GM23338 (cell line): ENCODE measurements around the gene ZNF581. TPM values are rescaled to one million over a fixed set of nuclear protein-coding genes. Genes with fewer than 3 reads are reported as not detected.
A peak's percentile ranks its signal among the peaks of the same experiment; 100 is the strongest.

Experiments used
- ATAC-seq: fragments of 200-7000 bp; cut with Tn5 transposase; 3 replicates; pipeline ENCODE4 v1.9.1; 2020
- DNase-seq: peaks from one replicate; pipeline ENCODE4 v3.0.0-alpha.2; 2015; ENCODE audit warnings: low spot score
- H2AFZ ChIP-seq: fragments of 200-600 bp; sonication (generic); 2 replicates; pipeline ENCODE4 v1.8.0; 2016; ENCODE audit warnings: antibody characterized with exemption, mild to moderate bottlenecking, moderate library complexity
- H3F3A ChIP-seq: fragments of 200-600 bp; sonication (generic); replicated peaks from 2 replicates; pipeline ENCODE4 v1.8.0; 2017; ENCODE audit warnings: antibody characterized with exemption, mixed run types, low read depth
- H3K27ac ChIP-seq: fragments of 200-600 bp; sonication (generic); 2 replicates; pipeline ENCODE4 v1.6.1; 2016; ENCODE audit warnings: low read depth
- H3K27me3 ChIP-seq: fragments of 200-600 bp; sonication (generic); 2 replicates; pipeline ENCODE4 v1.8.0; 2016; ENCODE audit warnings: mild to moderate bottlenecking, mixed run types, moderate library complexity; ENCODE audit not compliant: insufficient read depth
- H3K36me3 ChIP-seq: fragments of 200-600 bp; sonication (generic); 2 replicates; pipeline ENCODE4 v1.8.0; 2016; ENCODE audit warnings: mild to moderate bottlenecking; ENCODE audit not compliant: insufficient read depth
- H3K4me1 ChIP-seq: fragments of 200-600 bp; sonication (generic); 2 replicates; pipeline ENCODE4 v1.8.0; 2016; ENCODE audit warnings: mild to moderate bottlenecking, moderate library complexity; ENCODE audit not compliant: insufficient read depth
- H3K4me2 ChIP-seq: fragments of 200-600 bp; sonication (generic); 2 replicates; pipeline ENCODE4 v1.7.1; 2017; ENCODE audit warnings: mixed run types
- H3K4me3 ChIP-seq: fragments of 200-600 bp; sonication (generic); 2 replicates; pipeline ENCODE4 v1.6.1; 2016; ENCODE audit warnings: mixed run types
- H3K79me2 ChIP-seq: fragments of 200-600 bp; sonication (generic); replicated peaks from 2 replicates; pipeline ENCODE4 v1.8.0; 2017; ENCODE audit warnings: mild to moderate bottlenecking; ENCODE audit not compliant: insufficient read depth
- H3K9me2 ChIP-seq: fragments of 200-600 bp; sonication (generic); 2 replicates; pipeline ENCODE4 v1.8.0; 2017; ENCODE audit not compliant: insufficient read depth
- H4K20me1 ChIP-seq: fragments of 200-600 bp; sonication (generic); replicated peaks from 2 replicates; pipeline ENCODE4 v1.8.0; 2017; ENCODE audit warnings: mild to moderate bottlenecking; ENCODE audit not compliant: insufficient read depth
- H3K27ac Mint-ChIP-seq: 2 replicates; pipeline ENCODE4 v1.8.0; 2020; ENCODE audit warnings: inconsistent platforms, mild to moderate bottlenecking, moderate library complexity, mixed read lengths
- H3K27me3 Mint-ChIP-seq: 3 replicates; pipeline ENCODE4 v1.8.0; 2022; ENCODE audit warnings: low read depth, mild to moderate bottlenecking, moderate library complexity, mixed read lengths, inconsistent platforms; ENCODE audit not compliant: insufficient read depth, poor library complexity
- H3K36me3 Mint-ChIP-seq: 3 replicates; pipeline ENCODE4 v1.8.0; 2021; ENCODE audit warnings: low read depth, mild to moderate bottlenecking, inconsistent platforms, moderate library complexity, mixed read lengths
- H3K4me1 Mint-ChIP-seq: 3 replicates; pipeline ENCODE4 v1.8.0; 2020; ENCODE audit warnings: mild to moderate bottlenecking, inconsistent platforms, mixed read lengths
- H3K4me3 Mint-ChIP-seq: 3 replicates; pipeline ENCODE4 v1.8.0; 2021; ENCODE audit warnings: moderate library complexity, mild to moderate bottlenecking, inconsistent platforms, mixed read lengths
- H3K9me3 Mint-ChIP-seq: 3 replicates; pipeline ENCODE4 v1.8.0; 2020; ENCODE audit warnings: moderate library complexity, mild to moderate bottlenecking, inconsistent platforms, mixed read lengths
- CREB1 ChIP-seq: fragments of 250-450 bp; sonication (Bioruptor Pico); IDR thresholded peaks from 2 replicates; pipeline ENCODE4 v1.5.0; 2020; ENCODE audit warnings: low read depth, mild to moderate bottlenecking, moderate library complexity
- EZH2 ChIP-seq: fragments of 200-600 bp; sonication (generic); IDR thresholded peaks from one replicate; pipeline ENCODE4 v1.8.0; 2017; ENCODE audit warnings: antibody characterized with exemption, mild to moderate bottlenecking, low read depth; ENCODE audit not compliant: unreplicated experiment
- EZH2phosphoT487 ChIP-seq: fragments of 200-600 bp; sonication (generic); IDR thresholded peaks from one replicate; pipeline ENCODE4 v1.8.1; 2018; ENCODE audit warnings: antibody characterized with exemption; ENCODE audit not compliant: unreplicated experiment
- JUNB ChIP-seq: IDR thresholded peaks from one replicate; pipeline ENCODE4 v1.6.1; 2016; ENCODE audit warnings: antibody characterized with exemption; ENCODE audit not compliant: unreplicated experiment
- NANOG ChIP-seq: IDR thresholded peaks from 2 replicates; pipeline ENCODE4 v1.6.1; 2016; ENCODE audit warnings: antibody characterized with exemption, borderline replicate concordance
- POLR2AphosphoS5 ChIP-seq: IDR thresholded peaks from 2 replicates; pipeline ENCODE4 v1.6.1; 2016; ENCODE audit warnings: antibody characterized with exemption, low read depth
- STAT1 ChIP-seq: IDR thresholded peaks from one replicate; pipeline ENCODE4 v1.6.1; 2016; ENCODE audit warnings: antibody characterized with exemption; ENCODE audit not compliant: unreplicated experiment
- ZNF114 ChIP-seq: fragments of 250-450 bp; sonication (Bioruptor Pico); IDR thresholded peaks from 2 replicates; pipeline ENCODE4 v1.5.0; 2020; ENCODE audit warnings: mild to moderate bottlenecking, moderate library complexity
- ZNF331 ChIP-seq: fragments of 250-450 bp; sonication (Bioruptor Pico); IDR thresholded peaks from 2 replicates; pipeline ENCODE4 v1.5.0; 2020; ENCODE audit warnings: low read depth, mild to moderate bottlenecking, moderate library complexity
- polyA plus RNA-seq: library from polyadenylated mRNA; unstranded; fragments of >200 nt; fragmentation: Nextera tagmentation; extraction: Ambion mirVana; gene quantifications from 2 replicates; pipeline ENCODE4 v1.2.1, GENCODE V29; 2016
- total RNA-seq: library from RNA; depleted of rRNA; stranded (reverse); fragments of >200 nt; shearing (Covaris generic); gene quantifications from 2 replicates; pipeline ENCODE4 v1.2.3, GENCODE V29; 2014
- TF ChIP-seq, protein P1 (sequence below): fragments of 250-450 bp; sonication (Bioruptor Pico); IDR thresholded peaks from 2 replicates; pipeline ENCODE4 v1.5.0; 2020; ENCODE audit warnings: mild to moderate bottlenecking, moderate library complexity
- TF ChIP-seq, protein P2 (sequence below): IDR thresholded peaks from one replicate; pipeline ENCODE4 v1.6.1; 2018; ENCODE audit warnings: antibody characterized with exemption; ENCODE audit not compliant: unreplicated experiment
- TF ChIP-seq, protein P3 (sequence below), 2 experiments: fragments of 200-600 bp in 1 of 2; sonication (generic) in 1 of 2; conservative IDR thresholded peaks; 2 replicates each; pipeline versions ENCODE4 v1.5.1 to v1.6.1; 2016 to 2017; ENCODE audit warnings: antibody characterized with exemption in 2 of 2, low read depth in 2 of 2, mild to moderate bottlenecking in 2 of 2, moderate library complexity in 1 of 2
- TF ChIP-seq, protein P4 (sequence below): IDR thresholded peaks from 2 replicates; pipeline ENCODE4 v1.6.1; 2016; ENCODE audit warnings: antibody characterized with exemption

Gene ZNF581
- total and polyA plus RNA-seq, 2 experiments from 2014 or later: 48.5 to 87.6 TPM

DNA sequence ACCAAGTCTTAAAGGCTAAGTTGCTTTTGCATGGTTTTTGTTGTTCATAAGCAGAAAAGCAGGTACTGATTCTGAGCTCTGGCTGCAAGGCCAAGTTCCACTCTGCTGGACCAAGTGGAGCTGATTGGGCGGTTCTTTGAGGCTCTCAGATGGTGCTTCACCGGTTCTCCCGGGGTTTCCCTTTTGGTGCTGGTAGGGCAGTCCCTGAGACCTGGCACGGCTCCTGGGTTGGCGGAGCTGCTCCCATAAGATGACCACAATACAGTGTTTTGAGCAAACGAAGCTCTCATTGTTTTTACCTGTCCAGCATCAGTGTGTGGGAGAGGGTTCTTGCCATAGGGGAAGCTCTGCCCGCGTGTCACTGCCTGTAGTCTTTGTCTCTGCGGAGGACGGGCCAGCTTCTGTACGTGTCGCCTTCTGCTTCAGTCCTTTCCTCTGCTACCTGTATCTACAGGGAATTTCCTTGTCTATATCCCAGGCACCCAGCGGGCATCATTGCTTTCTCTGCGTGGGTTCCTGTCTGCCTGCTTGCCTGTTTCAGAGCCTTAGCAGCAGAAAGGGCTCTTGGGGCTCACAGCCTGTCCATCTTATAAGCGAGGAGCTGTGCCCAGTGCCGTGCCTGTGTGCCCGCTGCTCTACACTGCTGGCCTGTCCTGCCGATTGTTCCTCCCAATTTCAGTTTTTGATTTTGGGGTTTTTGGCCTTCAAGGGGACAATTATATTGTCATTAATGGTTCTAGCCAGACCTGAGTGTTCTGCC, 13.7 kb downstream of the ZNF581 start:
- H3K4me2 ChIP-seq: peak overlapping the region; percentile 100
- peaks cover 20% of the 10 kb centered on the region for H3F3A ChIP-seq
- H4K20me1 ChIP-seq: peaks cover 47% of the 10 kb centered on the region
- H3K27ac Mint-ChIP-seq: peak overlapping the region; percentile 14; the same call in 1 of the 2 replicates
- H3K36me3 Mint-ChIP-seq: peaks cover 54% of the 10 kb centered on the region
- H3K4me3 ChIP-seq: peak overlapping the region; percentile 100
- peaks cover 69% of the 10 kb centered on the region for H3K79me2 ChIP-seq
- no peaks in the 10 kb centered on the region; the same call in 1 of the 3 replicates for H3K9me3 Mint-ChIP-seq
- H3K36me3 ChIP-seq: peaks cover 7% of the 10 kb centered on the region; the same call in 1 of the 2 replicates
- no peaks in the 10 kb centered on the region for H3K9me2 ChIP-seq
- no peaks in the 10 kb centered on the region for H3K27me3 ChIP-seq
- peak overlapping the region; percentile 98 for H3K27ac ChIP-seq
- DNase-seq (no peak), ATAC-seq (no peak)
- peaks cover 39% of the 10 kb centered on the region for H3K4me1 Mint-ChIP-seq
- H3K4me3 Mint-ChIP-seq: peak overlapping the region; percentile 92
- H3K27me3 Mint-ChIP-seq: peaks cover 29% of the 10 kb centered on the region
- no peak overlapping the region for H2AFZ ChIP-seq
- H3K4me1 ChIP-seq: peaks cover 27% of the 10 kb centered on the region
- TF ChIP-seq POLR2AphosphoS5: no peak
- no peak for TF ChIP-seq EZH2
- TF ChIP-seq ZNF114 (CRISPR knock-in tag): no peak
- TF ChIP-seq, protein P1, sequence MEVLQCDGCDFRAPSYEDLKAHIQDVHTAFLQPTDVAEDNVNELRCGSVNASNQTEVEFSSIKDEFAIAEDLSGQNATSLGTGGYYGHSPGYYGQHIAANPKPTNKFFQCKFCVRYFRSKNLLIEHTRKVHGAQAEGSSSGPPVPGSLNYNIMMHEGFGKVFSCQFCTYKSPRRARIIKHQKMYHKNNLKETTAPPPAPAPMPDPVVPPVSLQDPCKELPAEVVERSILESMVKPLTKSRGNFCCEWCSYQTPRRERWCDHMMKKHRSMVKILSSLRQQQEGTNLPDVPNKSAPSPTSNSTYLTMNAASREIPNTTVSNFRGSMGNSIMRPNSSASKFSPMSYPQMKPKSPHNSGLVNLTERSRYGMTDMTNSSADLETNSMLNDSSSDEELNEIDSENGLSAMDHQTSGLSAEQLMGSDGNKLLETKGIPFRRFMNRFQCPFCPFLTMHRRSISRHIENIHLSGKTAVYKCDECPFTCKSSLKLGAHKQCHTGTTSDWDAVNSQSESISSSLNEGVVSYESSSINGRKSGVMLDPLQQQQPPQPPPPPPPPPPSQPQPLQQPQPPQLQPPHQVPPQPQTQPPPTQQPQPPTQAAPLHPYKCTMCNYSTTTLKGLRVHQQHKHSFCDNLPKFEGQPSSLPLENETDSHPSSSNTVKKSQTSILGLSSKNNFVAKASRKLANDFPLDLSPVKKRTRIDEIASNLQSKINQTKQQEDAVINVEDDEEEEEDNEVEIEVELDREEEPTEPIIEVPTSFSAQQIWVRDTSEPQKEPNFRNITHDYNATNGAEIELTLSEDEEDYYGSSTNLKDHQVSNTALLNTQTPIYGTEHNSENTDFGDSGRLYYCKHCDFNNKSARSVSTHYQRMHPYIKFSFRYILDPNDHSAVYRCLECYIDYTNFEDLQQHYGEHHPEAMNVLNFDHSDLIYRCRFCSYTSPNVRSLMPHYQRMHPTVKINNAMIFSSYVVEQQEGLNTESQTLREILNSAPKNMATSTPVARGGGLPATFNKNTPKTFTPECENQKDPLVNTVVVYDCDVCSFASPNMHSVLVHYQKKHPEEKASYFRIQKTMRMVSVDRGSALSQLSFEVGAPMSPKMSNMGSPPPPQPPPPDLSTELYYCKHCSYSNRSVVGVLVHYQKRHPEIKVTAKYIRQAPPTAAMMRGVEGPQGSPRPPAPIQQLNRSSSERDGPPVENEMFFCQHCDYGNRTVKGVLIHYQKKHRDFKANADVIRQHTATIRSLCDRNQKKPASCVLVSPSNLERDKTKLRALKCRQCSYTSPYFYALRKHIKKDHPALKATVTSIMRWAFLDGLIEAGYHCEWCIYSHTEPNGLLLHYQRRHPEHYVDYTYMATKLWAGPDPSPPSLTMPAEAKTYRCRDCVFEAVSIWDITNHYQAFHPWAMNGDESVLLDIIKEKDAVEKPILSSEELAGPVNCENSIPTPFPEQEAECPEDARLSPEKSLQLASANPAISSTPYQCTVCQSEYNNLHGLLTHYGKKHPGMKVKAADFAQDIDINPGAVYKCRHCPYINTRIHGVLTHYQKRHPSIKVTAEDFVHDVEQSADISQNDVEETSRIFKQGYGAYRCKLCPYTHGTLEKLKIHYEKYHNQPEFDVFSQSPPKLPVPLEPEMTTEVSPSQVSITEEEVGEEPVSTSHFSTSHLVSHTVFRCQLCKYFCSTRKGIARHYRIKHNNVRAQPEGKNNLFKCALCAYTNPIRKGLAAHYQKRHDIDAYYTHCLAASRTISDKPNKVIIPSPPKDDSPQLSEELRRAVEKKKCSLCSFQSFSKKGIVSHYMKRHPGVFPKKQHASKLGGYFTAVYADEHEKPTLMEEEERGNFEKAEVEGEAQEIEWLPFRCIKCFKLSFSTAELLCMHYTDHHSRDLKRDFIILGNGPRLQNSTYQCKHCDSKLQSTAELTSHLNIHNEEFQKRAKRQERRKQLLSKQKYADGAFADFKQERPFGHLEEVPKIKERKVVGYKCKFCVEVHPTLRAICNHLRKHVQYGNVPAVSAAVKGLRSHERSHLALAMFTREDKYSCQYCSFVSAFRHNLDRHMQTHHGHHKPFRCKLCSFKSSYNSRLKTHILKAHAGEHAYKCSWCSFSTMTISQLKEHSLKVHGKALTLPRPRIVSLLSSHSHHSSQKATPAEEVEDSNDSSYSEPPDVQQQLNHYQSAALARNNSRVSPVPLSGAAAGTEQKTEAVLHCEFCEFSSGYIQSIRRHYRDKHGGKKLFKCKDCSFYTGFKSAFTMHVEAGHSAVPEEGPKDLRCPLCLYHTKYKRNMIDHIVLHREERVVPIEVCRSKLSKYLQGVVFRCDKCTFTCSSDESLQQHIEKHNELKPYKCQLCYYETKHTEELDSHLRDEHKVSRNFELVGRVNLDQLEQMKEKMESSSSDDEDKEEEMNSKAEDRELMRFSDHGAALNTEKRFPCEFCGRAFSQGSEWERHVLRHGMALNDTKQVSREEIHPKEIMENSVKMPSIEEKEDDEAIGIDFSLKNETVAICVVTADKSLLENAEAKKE (CRISPR knock-in tag): no peak
- no peak for TF ChIP-seq ZNF331 (CRISPR knock-in tag)
- TF ChIP-seq, protein P2, sequence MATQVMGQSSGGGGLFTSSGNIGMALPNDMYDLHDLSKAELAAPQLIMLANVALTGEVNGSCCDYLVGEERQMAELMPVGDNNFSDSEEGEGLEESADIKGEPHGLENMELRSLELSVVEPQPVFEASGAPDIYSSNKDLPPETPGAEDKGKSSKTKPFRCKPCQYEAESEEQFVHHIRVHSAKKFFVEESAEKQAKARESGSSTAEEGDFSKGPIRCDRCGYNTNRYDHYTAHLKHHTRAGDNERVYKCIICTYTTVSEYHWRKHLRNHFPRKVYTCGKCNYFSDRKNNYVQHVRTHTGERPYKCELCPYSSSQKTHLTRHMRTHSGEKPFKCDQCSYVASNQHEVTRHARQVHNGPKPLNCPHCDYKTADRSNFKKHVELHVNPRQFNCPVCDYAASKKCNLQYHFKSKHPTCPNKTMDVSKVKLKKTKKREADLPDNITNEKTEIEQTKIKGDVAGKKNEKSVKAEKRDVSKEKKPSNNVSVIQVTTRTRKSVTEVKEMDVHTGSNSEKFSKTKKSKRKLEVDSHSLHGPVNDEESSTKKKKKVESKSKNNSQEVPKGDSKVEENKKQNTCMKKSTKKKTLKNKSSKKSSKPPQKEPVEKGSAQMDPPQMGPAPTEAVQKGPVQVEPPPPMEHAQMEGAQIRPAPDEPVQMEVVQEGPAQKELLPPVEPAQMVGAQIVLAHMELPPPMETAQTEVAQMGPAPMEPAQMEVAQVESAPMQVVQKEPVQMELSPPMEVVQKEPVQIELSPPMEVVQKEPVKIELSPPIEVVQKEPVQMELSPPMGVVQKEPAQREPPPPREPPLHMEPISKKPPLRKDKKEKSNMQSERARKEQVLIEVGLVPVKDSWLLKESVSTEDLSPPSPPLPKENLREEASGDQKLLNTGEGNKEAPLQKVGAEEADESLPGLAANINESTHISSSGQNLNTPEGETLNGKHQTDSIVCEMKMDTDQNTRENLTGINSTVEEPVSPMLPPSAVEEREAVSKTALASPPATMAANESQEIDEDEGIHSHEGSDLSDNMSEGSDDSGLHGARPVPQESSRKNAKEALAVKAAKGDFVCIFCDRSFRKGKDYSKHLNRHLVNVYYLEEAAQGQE: no peak
- TF ChIP-seq EZH2phosphoT487: no peak
- no peak for TF ChIP-seq CREB1
- TF ChIP-seq, protein P3, sequence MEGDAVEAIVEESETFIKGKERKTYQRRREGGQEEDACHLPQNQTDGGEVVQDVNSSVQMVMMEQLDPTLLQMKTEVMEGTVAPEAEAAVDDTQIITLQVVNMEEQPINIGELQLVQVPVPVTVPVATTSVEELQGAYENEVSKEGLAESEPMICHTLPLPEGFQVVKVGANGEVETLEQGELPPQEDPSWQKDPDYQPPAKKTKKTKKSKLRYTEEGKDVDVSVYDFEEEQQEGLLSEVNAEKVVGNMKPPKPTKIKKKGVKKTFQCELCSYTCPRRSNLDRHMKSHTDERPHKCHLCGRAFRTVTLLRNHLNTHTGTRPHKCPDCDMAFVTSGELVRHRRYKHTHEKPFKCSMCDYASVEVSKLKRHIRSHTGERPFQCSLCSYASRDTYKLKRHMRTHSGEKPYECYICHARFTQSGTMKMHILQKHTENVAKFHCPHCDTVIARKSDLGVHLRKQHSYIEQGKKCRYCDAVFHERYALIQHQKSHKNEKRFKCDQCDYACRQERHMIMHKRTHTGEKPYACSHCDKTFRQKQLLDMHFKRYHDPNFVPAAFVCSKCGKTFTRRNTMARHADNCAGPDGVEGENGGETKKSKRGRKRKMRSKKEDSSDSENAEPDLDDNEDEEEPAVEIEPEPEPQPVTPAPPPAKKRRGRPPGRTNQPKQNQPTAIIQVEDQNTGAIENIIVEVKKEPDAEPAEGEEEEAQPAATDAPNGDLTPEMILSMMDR (conservative IDR thresholded peaks at IDR 0.05; ENCODE audit: low read depth in 2 of 2): no peak
- no peak for TF ChIP-seq JUNB
- TF ChIP-seq STAT1: no peak
- TF ChIP-seq NANOG: no peak
- TF ChIP-seq, protein P4, sequence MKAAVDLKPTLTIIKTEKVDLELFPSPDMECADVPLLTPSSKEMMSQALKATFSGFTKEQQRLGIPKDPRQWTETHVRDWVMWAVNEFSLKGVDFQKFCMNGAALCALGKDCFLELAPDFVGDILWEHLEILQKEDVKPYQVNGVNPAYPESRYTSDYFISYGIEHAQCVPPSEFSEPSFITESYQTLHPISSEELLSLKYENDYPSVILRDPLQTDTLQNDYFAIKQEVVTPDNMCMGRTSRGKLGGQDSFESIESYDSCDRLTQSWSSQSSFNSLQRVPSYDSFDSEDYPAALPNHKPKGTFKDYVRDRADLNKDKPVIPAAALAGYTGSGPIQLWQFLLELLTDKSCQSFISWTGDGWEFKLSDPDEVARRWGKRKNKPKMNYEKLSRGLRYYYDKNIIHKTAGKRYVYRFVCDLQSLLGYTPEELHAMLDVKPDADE: no peak
